Measurements from ENCODE around the gene SAMD11.
A peak's percentile ranks its signal among the peaks of the same experiment; 100 is the strongest.

Gene SAMD11

GRCh38 chr1:904310-904950 lies 19.3 kb upstream of the SAMD11 start:
- peak in 37 of 56 donors; percentile 3 to 82 (median 52) for DNase-seq

GRCh38 chr1:905071-905749 lies 18.5 kb upstream of the SAMD11 start:
- DNase-seq: no peak

GRCh38 chr1:905811-906599 lies 17.7 kb upstream of the SAMD11 start:
- DNase-seq: no peak

GRCh38 chr1:906600-907420 lies 16.9 kb upstream of the SAMD11 start:
- DNase-seq: no peak

- DNase-seq: no peak
Observed at GRCh38 chr1:907611-908451, 15.9 kb upstream of the SAMD11 start.

- DNase-seq: no peak
Observed at GRCh38 chr1:908661-909060, 15.1 kb upstream of the SAMD11 start.

GRCh38 chr1:909861-910310 lies 13.8 kb upstream of the SAMD11 start:
- no peak for DNase-seq

- DNase-seq: no peak
Observed at GRCh38 chr1:910311-910880, 13.3 kb upstream of the SAMD11 start.

GRCh38 chr1:910881-911721 lies 12.6 kb upstream of the SAMD11 start:
- DNase-seq: no peak

- DNase-seq: no peak
Observed at GRCh38 chr1:911875-912739, 11.6 kb upstream of the SAMD11 start.

- DNase-seq: no peak
Observed at GRCh38 chr1:912740-913301, 10.9 kb upstream of the SAMD11 start.

GRCh38 chr1:913491-914130 lies 10.1 kb upstream of the SAMD11 start:
- no peak for DNase-seq

- DNase-seq: no peak
Observed at GRCh38 chr1:914131-914890, 9.4 kb upstream of the SAMD11 start.

GRCh38 chr1:914891-915280 lies 8.8 kb upstream of the SAMD11 start:
- no peak for DNase-seq

GRCh38 chr1:915295-916172 lies 8.2 kb upstream of the SAMD11 start:
- DNase-seq: no peak
